Peyer's patch (tissue), 4 donors: ENCODE measurements around the gene PTPN3. TPM values are rescaled to one million over a fixed set of nuclear protein-coding genes. Genes with fewer than 3 reads are reported as not detected.

Experiments
- DNase-seq, 3 donors: peaks; one replicate each; pipeline ENCODE4 v3.0.0-alpha.2; 2017 to 2019
- H3K27ac ChIP-seq, 4 donors: fragments of 200-600 bp; sonication (generic); one replicate each; pipeline ENCODE4 v1.5.1; 2016 to 2019
- H3K27me3 ChIP-seq, 2 donors: fragments of 200-600 bp; sonication (generic); one replicate each; pipeline ENCODE4 v1.5.1; 2019
- H3K36me3 ChIP-seq, 3 donors: fragments of 200-600 bp; sonication (generic); one replicate each; pipeline ENCODE4 v1.5.1; 2016 to 2019
- H3K4me1 ChIP-seq, 4 donors: fragments of 200-600 bp; sonication (generic); one replicate each; pipeline ENCODE4 v1.5.1; 2016 to 2019
- H3K4me3 ChIP-seq, 4 donors: fragments of 200-600 bp; sonication (generic); 1 replicate in 3 of 4; 2 replicates in 1 of 4; pipeline ENCODE4 v1.5.1; 2016 to 2019; ENCODE audit warnings: mild to moderate bottlenecking in 1 of 4
- H3K9me3 ChIP-seq, 4 donors: fragments of 200-600 bp; sonication (generic); one replicate each; pipeline ENCODE4 v1.5.1; 2016 to 2019; ENCODE audit warnings: mild to moderate bottlenecking in 1 of 4
- POLR2A ChIP-seq, 2 donors: fragments of 450-650 bp; IDR thresholded peaks; one replicate each; pipeline ENCODE4 v1.5.1; 2017; ENCODE audit warnings: antibody characterized with exemption in 2 of 2, mild to moderate bottlenecking in 2 of 2, moderate library complexity in 2 of 2
- small RNA-seq, 2 donors: library from RNA; depleted of rRNA; stranded (forward); fragments of <200 nt; gene quantifications; one replicate each; pipeline ENCODE3, GENCODE V24; 2016
- total RNA-seq, 4 donors: library from RNA; depleted of rRNA; stranded (reverse); fragments of >200 nt; gene quantifications; one replicate each; pipeline ENCODE4 v1.1.0, GENCODE V29; 2016
- TF ChIP-seq, protein P1 (sequence below), 6 experiments: fragments of 450-650 bp in 4 of 6; fragments of 200-600 bp in 2 of 6; sonication (generic) in 1 of 6; IDR thresholded peaks; one replicate each; pipeline ENCODE4 v1.5.1; 2017 to 2019; ENCODE audit warnings: antibody characterized with exemption in 6 of 6, mild to moderate bottlenecking in 3 of 6, moderate library complexity in 1 of 6

PTPN3 gene
- total RNA-seq, 4 donors from 2014 or later: 17.3 to 53.6 (median 37.4) TPM

DNA sequence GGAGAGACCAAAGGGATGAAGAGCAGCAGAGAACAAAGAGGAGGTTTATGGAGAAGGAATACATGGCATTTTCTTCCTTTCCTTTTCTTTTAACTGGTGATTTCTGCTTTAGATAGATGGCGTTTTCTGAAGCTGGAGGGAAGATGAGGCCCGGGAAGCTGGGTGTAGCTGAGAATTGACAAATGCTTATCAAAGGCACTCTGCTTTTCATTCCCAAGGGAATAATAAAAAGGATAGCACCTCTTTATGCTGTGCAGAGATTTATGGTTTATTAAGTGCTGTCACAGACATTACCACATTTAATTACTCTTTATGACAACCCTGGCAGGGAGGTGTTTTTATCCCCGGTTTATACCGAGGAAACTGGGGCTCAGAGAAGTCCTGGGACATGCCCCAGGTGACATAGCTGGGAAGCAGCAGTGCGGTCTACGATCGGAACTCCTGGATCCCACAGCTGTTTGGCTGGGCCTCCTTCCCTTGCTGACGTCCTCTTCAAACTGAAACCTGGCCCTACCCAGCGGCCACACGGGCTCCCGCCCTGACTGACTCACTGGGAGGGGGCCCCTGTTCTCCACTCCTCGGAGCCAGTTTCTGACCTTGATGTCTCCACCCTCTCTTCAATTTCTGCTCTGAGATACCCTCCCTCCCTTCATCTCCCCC, 169.0 kb downstream of the PTPN3 start:
- peak overlapping the region in 2 of 4 donors; percentile 10 to 20 for H3K4me3 ChIP-seq
- H3K27ac ChIP-seq: peak overlapping the region in 3 of 4 donors; percentile 50 to 80 (median 58)
- H3K4me1 ChIP-seq: peaks cover 0 to 11% (median 0%) of the 10 kb centered on the region in 4 donors
- H3K36me3 ChIP-seq: no peaks in the 10 kb centered on the region
- H3K27me3 ChIP-seq: no peaks in the 10 kb centered on the region
- H3K9me3 ChIP-seq: no peaks in the 10 kb centered on the region
- peak in 2 of 3 donors; percentile 80 to 85 for DNase-seq
- peak in 1 of 2 donors; percentile 52 for TF ChIP-seq POLR2A (IDR thresholded peaks at IDR 0.05)
- TF ChIP-seq, protein P1, sequence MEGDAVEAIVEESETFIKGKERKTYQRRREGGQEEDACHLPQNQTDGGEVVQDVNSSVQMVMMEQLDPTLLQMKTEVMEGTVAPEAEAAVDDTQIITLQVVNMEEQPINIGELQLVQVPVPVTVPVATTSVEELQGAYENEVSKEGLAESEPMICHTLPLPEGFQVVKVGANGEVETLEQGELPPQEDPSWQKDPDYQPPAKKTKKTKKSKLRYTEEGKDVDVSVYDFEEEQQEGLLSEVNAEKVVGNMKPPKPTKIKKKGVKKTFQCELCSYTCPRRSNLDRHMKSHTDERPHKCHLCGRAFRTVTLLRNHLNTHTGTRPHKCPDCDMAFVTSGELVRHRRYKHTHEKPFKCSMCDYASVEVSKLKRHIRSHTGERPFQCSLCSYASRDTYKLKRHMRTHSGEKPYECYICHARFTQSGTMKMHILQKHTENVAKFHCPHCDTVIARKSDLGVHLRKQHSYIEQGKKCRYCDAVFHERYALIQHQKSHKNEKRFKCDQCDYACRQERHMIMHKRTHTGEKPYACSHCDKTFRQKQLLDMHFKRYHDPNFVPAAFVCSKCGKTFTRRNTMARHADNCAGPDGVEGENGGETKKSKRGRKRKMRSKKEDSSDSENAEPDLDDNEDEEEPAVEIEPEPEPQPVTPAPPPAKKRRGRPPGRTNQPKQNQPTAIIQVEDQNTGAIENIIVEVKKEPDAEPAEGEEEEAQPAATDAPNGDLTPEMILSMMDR (IDR thresholded peaks at IDR 0.05): no peak

Small RNA genes lying within 50 kb of the gene (small RNA-seq; reads per million reads assigned to genes)
- 0 reads per million in 2 donors for gene MIR3927

Other genes with a start within 250 kb of the PTPN3 start
- 100 to 1,000 TPM in 1 of 4 donors, 10 to 100 TPM in 3; 20.6 to 135 (median 78.2) TPM for gene EPB41L4B, start 177.2 kb downstream of the PTPN3 start, total RNA-seq